OCI-LY1 (cell line): Measurements from ENCODE around the gene GALNT18.

ENCODE experiments used
- H2AFZ ChIP-seq: fragments of 200-600 bp; sonication (generic), shearing (Covaris generic); 2 replicates; pipeline ENCODE4 v1.6.0; 2014; ENCODE audit warnings: antibody characterized with exemption, mild to moderate bottlenecking, low read length
- H3F3A ChIP-seq: fragments of 200-600 bp; sonication (generic), shearing (Covaris generic); 2 replicates; pipeline ENCODE4 v1.6.0; 2014; ENCODE audit warnings: mild to moderate bottlenecking, antibody characterized with exemption, low read length, moderate library complexity; ENCODE audit not compliant: insufficient read depth
- H3K27ac ChIP-seq: fragments of 200-600 bp; sonication (generic); 2 replicates; pipeline ENCODE4 v1.5.1; 2014; ENCODE audit warnings: low read length, mixed run types, mild to moderate bottlenecking, low read depth; ENCODE audit not compliant: poor library complexity, severe bottlenecking
- H3K27me3 ChIP-seq: fragments of 200-600 bp; sonication (generic); 2 replicates; pipeline ENCODE4 v1.6.0; 2014; ENCODE audit warnings: antibody characterized with exemption, mild to moderate bottlenecking, low read length, moderate library complexity; ENCODE audit not compliant: insufficient read depth
- H3K36me3 ChIP-seq: fragments of 200-600 bp; sonication (generic); 2 replicates; pipeline ENCODE4 v1.6.1; 2014; ENCODE audit warnings: mild to moderate bottlenecking, antibody characterized with exemption, low read length, moderate library complexity, mixed read lengths; ENCODE audit not compliant: insufficient read depth
- H3K4me1 ChIP-seq: fragments of 200-600 bp; sonication (generic); 2 replicates; pipeline ENCODE4 v1.5.1; 2014; ENCODE audit warnings: mild to moderate bottlenecking, low read length, moderate library complexity; ENCODE audit not compliant: insufficient read depth, severe bottlenecking
- H3K4me2 ChIP-seq: fragments of 200-600 bp; sonication (generic), shearing (Covaris generic); 2 replicates; pipeline ENCODE4 v1.6.1; 2014; ENCODE audit warnings: low read length
- H3K4me3 ChIP-seq: fragments of 200-600 bp; sonication (generic); 2 replicates; pipeline ENCODE4 v1.5.1; 2014; ENCODE audit warnings: low read length, low read depth, mild to moderate bottlenecking, mixed read lengths; ENCODE audit not compliant: poor library complexity, severe bottlenecking
- H3K79me2 ChIP-seq: fragments of 200-600 bp; shearing (Covaris generic); 2 replicates; pipeline ENCODE4 v1.6.1; 2016; ENCODE audit warnings: mixed run types, low read length, mixed read lengths; ENCODE audit not compliant: insufficient read depth
- H3K9ac ChIP-seq: fragments of 200-600 bp; sonication (generic), shearing (Covaris generic); 2 replicates; pipeline ENCODE4 v1.6.1; 2014; ENCODE audit warnings: mild to moderate bottlenecking, low read length, mixed read lengths
- H3K9me2 ChIP-seq: fragments of 200-600 bp; sonication (generic), shearing (Covaris generic); 2 replicates; pipeline ENCODE4 v1.6.1; 2014; ENCODE audit warnings: low read depth, mild to moderate bottlenecking, low read length, mixed read lengths
- H3K9me3 ChIP-seq: fragments of 200-600 bp; shearing (Covaris generic); 2 replicates; pipeline ENCODE4 v1.6.1; 2014; ENCODE audit warnings: low read length, mixed read lengths
- H4K20me1 ChIP-seq: fragments of 200-600 bp; sonication (generic), shearing (Covaris generic); 2 replicates; pipeline ENCODE4 v1.6.0; 2016; ENCODE audit warnings: mild to moderate bottlenecking, low read length; ENCODE audit not compliant: insufficient read depth
- CTCF ChIP-seq: fragments of 200-600 bp; sonication (generic), shearing (Covaris generic); IDR thresholded peaks from 2 replicates; pipeline ENCODE4 v1.5.1; 2017; ENCODE audit warnings: mild to moderate bottlenecking, antibody characterized with exemption, low read length, moderate library complexity, mixed read lengths
- EZH2 ChIP-seq: fragments of 200-600 bp; sonication (generic), shearing (Covaris generic); IDR thresholded peaks from 2 replicates; pipeline ENCODE4 v1.8.0; 2017; ENCODE audit warnings: borderline replicate concordance, mixed run types, mild to moderate bottlenecking, antibody characterized with exemption, low read length, moderate library complexity, mixed read lengths

Gene GALNT18

GRCh38 chr11:11435635-11436034 lies 186.2 kb downstream of the GALNT18 start:
- Histone ChIP-seq H3K27ac (no peak overlapping the region), H3K79me2 (no peaks in the 10 kb centered on the region), H3K9me3 (no peaks in the 10 kb centered on the region), H3K4me2 (no peak overlapping the region), H3K4me3 (no peak overlapping the region), H3K9ac (no peak overlapping the region), H2AFZ (no peak overlapping the region), H3K36me3 (no peaks in the 10 kb centered on the region), H3K4me1 (no peaks in the 10 kb centered on the region), H3K27me3 (no peaks in the 10 kb centered on the region), H3K9me2 (no peaks in the 10 kb centered on the region), H4K20me1 (no peaks in the 10 kb centered on the region), H3F3A (no peaks in the 10 kb centered on the region)
- TF ChIP-seq CTCF, result no peak
- no peak for TF ChIP-seq EZH2

GRCh38 chr11:11433960-11434359 lies 187.8 kb downstream of the GALNT18 start:
- Histone ChIP-seq H4K20me1 (no peaks in the 10 kb centered on the region), H3K4me1 (no peaks in the 10 kb centered on the region), H3K79me2 (no peaks in the 10 kb centered on the region), H2AFZ (no peak overlapping the region), H3K4me2 (no peak overlapping the region), H3K36me3 (no peaks in the 10 kb centered on the region), H3K9me2 (no peaks in the 10 kb centered on the region), H3F3A (no peaks in the 10 kb centered on the region), H3K9ac (no peak overlapping the region), H3K27ac (no peak overlapping the region), H3K4me3 (no peak overlapping the region), H3K9me3 (no peaks in the 10 kb centered on the region), H3K27me3 (no peaks in the 10 kb centered on the region)
- no peak for TF ChIP-seq CTCF

- H3K9me2 ChIP-seq, result no peaks in the 10 kb centered on the region
- TF ChIP-seq EZH2 (no peak), CTCF (no peak)
- no peaks in the 10 kb centered on the region for H3K27me3 ChIP-seq
- no peaks in the 10 kb centered on the region for H3K9me3 ChIP-seq
- H3K79me2 ChIP-seq, result no peaks in the 10 kb centered on the region
- no peak overlapping the region for H3K4me3 ChIP-seq
- H4K20me1 ChIP-seq, result no peaks in the 10 kb centered on the region
- H3F3A ChIP-seq, result no peaks in the 10 kb centered on the region
- H2AFZ ChIP-seq, result no peak overlapping the region
- H3K4me2 ChIP-seq, result no peak overlapping the region
- H3K4me1 ChIP-seq, result no peaks in the 10 kb centered on the region
- no peak overlapping the region for H3K9ac ChIP-seq
- H3K27ac ChIP-seq, result no peak overlapping the region
- H3K36me3 ChIP-seq, result no peaks in the 10 kb centered on the region
These were observed 189.0 kb downstream of the GALNT18 start for GRCh38 chr11:11432621-11433319.
